A549 (cell line): ENCODE data around the gene SPG11. TPM values are rescaled to one million over a fixed set of nuclear protein-coding genes. Genes with fewer than 3 reads are reported as not detected.

Experiments
- ATAC-seq, 2 experiments: fragments of 200-7000 bp in 1 of 2; fragments of >200 bp in 1 of 2; cut with Nextera tagmentation in 1 of 2; cut with Tn5 transposase in 1 of 2; 3 replicates each; pipeline versions ENCODE4 v1.8.0 to v1.9.1; 2018 to 2020; ENCODE audit warnings: mild to moderate bottlenecking in 1 of 2, moderate library complexity in 1 of 2
- CTCF ChIA-PET: fragments of 300-600 bp; sonication (Branson Sonifier 250); formaldehyde crosslinking; extraction: SDS; loops from one replicate; lab custom pipeline; 2021; ENCODE audit warnings: antibody characterized with exemption, inconsistent platforms; lab: Yijun Ruan, JAX
- POLR2A ChIA-PET: fragments of 350-600 bp; formaldehyde crosslinking; extraction: SDS; loops from one replicate; lab custom pipeline; 2021; ENCODE audit warnings: antibody characterized with exemption, inconsistent platforms; lab: Yijun Ruan, JAX
- DNase-seq, 2 experiments: peaks; one replicate each; pipeline versions ENCODE4 v3.0.0 to v3.0.0-alpha.2; 2011 to 2016; ENCODE audit warnings: low read depth in 1 of 2, low spot score in 1 of 2
- FAIRE-seq: peaks from 2 replicates; lab custom pipeline; 2011; peaks lifted over from hg19 to GRCh38; lab: Jason Lieb, UNC
- H3K27ac ChIP-seq, 2 experiments: fragments of >200 bp; sonication (Bioruptor Twin); formaldehyde crosslinking; 3 replicates each; pipeline ENCODE4 v1.5.1; 2016 to 2017
- H3K4me1 ChIP-seq: fragments of >200 bp; sonication (Bioruptor Twin); formaldehyde crosslinking; 3 replicates; pipeline ENCODE4 v1.6.1; 2016
- H3K4me2 ChIP-seq: fragments of >200 bp; sonication (Bioruptor Twin); formaldehyde crosslinking; 3 replicates; pipeline ENCODE4 v1.6.1; 2016
- H3K4me3 ChIP-seq: fragments of >200 bp; sonication (Bioruptor Twin); formaldehyde crosslinking; 3 replicates; pipeline ENCODE4 v1.5.1; 2016
- H3K9me3 ChIP-seq: fragments of >200 bp; sonication (Bioruptor Twin); formaldehyde crosslinking; 3 replicates; pipeline ENCODE4 v1.6.1; 2016
- BHLHE40 ChIP-seq: IDR thresholded peaks from 2 replicates; pipeline ENCODE4 v1.6.1; 2012; ENCODE audit warnings: low read depth, low read length, inconsistent platforms
- CEBPB ChIP-seq, 2 experiments: fragments of >200 bp in 1 of 2; sonication (Bioruptor Twin) in 1 of 2; formaldehyde crosslinking in 1 of 2; IDR thresholded peaks; 2 replicates each; pipeline ENCODE4 v1.6.1; 2012 to 2016
- CHD2 ChIP-seq: fragments of 150-350 bp; IDR thresholded peaks from 2 replicates; pipeline ENCODE4 v1.6.1; 2014; ENCODE audit warnings: low read length; ENCODE audit not compliant: partially characterized antibody
- CHD4 ChIP-seq: fragments of 200-600 bp; sonication (generic); IDR thresholded peaks from 2 replicates; pipeline ENCODE4 v1.6.1; 2016; ENCODE audit warnings: antibody characterized with exemption, mild to moderate bottlenecking, borderline replicate concordance
- EHMT2 ChIP-seq: fragments of 200-600 bp; sonication (generic); IDR thresholded peaks from 2 replicates; pipeline ENCODE4 v1.6.1; 2016; ENCODE audit warnings: antibody characterized with exemption, low read depth, mild to moderate bottlenecking, moderate library complexity
- ELK1 ChIP-seq: fragments of 150-350 bp; IDR thresholded peaks from 2 replicates; pipeline ENCODE4 v1.6.1; 2014; ENCODE audit warnings: low read depth, mild to moderate bottlenecking, low read length
- FOSB ChIP-seq: fragments of 250-450 bp; sonication (Bioruptor Pico); IDR thresholded peaks from 2 replicates; pipeline ENCODE4 v1.5.0; 2020; ENCODE audit warnings: mild to moderate bottlenecking, moderate library complexity
- HEYL ChIP-seq: fragments of 250-450 bp; sonication (Bioruptor Pico); IDR thresholded peaks from 2 replicates; pipeline ENCODE4 v1.8.0; 2021; ENCODE audit warnings: mild to moderate bottlenecking, moderate library complexity
- JUN ChIP-seq, 2 experiments: fragments of >200 bp; sonication (Bioruptor Twin); formaldehyde crosslinking; IDR thresholded peaks; 2 replicates in 1 of 2; 3 replicates in 1 of 2; pipeline ENCODE4 v1.6.1; 2016 to 2017
- JUNB ChIP-seq: fragments of >200 bp; sonication (Bioruptor Twin); formaldehyde crosslinking; IDR thresholded peaks from 2 replicates; pipeline ENCODE4 v1.6.1; 2016
- MAFK ChIP-seq: fragments of 450-650 bp; IDR thresholded peaks from 2 replicates; pipeline ENCODE4 v1.6.1; 2014; ENCODE audit not compliant: partially characterized antibody
- MYC ChIP-seq: IDR thresholded peaks from 2 replicates; pipeline ENCODE4 v1.6.1; 2012; ENCODE audit warnings: mild to moderate bottlenecking, inconsistent platforms, low read length, improper control_type of control experiment, borderline replicate concordance
- NR3C1 ChIP-seq: fragments of >200 bp; sonication (Bioruptor Twin); formaldehyde crosslinking; IDR thresholded peaks from 3 replicates; pipeline ENCODE4 v1.6.1; 2017
- PHF8 ChIP-seq: fragments of 200-600 bp; sonication (generic); IDR thresholded peaks from 2 replicates; pipeline ENCODE4 v1.6.1; 2016; ENCODE audit warnings: low read depth, mild to moderate bottlenecking, antibody characterized with exemption, moderate library complexity, borderline replicate concordance
- POLR2A ChIP-seq: IDR thresholded peaks from 2 replicates; pipeline ENCODE4 v1.6.1; 2012; ENCODE audit warnings: mild to moderate bottlenecking, low read length
- RARB ChIP-seq: fragments of 250-450 bp; sonication (Bioruptor Pico); IDR thresholded peaks from 2 replicates; pipeline ENCODE4 v1.8.0; 2021; ENCODE audit warnings: mild to moderate bottlenecking, moderate library complexity
- RCOR1 ChIP-seq: fragments of 150-350 bp; IDR thresholded peaks from 2 replicates; pipeline ENCODE4 v1.6.1; 2014; ENCODE audit warnings: antibody characterized with exemption, low read length, low read depth
- SMC3 ChIP-seq: fragments of >200 bp; sonication (Bioruptor Twin); formaldehyde crosslinking; IDR thresholded peaks from 3 replicates; pipeline ENCODE4 v1.6.1; 2018; ENCODE audit warnings: inconsistent platforms
- WGBS: methylation state at CpG from one replicate; pipeline ENCODE4 v1.1.6; 2017; ENCODE audit errors: missing lambda C conversion rate; 5-methylcytosine and 5-hydroxymethylcytosine counted together
- polyA minus RNA-seq: library from RNA; depleted of rRNA, polyadenylated mRNA; stranded (reverse); fragments of >200 nt; gene quantifications from 2 replicates; pipeline ENCODE4 v1.2.3, GENCODE V29; 2011; rRNA and poly(A)+ RNA removed
- polyA plus RNA-seq, 4 experiments: library from polyadenylated mRNA; depleted of rRNA in 3 of 4; stranded (reverse); fragments of >200 nt; fragmentation: RNase III in 1 of 4; extraction: RNeasy Plus Mini Kit Qiagen cat#74134 plus additional on column Dnase treatment in 1 of 4; gene quantifications; 2 replicates in 3 of 4; 3 replicates in 1 of 4; pipeline ENCODE4 v1.2.3, GENCODE V29; 2011 to 2017
- TF ChIP-seq, protein P1 (sequence below): IDR thresholded peaks from 2 replicates; pipeline ENCODE4 v1.6.1; 2012
- TF ChIP-seq, protein P2 (sequence below): fragments of >200 bp; sonication (Bioruptor Twin); formaldehyde crosslinking; IDR thresholded peaks from 2 replicates; pipeline ENCODE4 v1.6.1; 2016
- TF ChIP-seq, protein P3 (sequence below): fragments of 250-450 bp; sonication (Bioruptor Pico); IDR thresholded peaks from 2 replicates; pipeline ENCODE4 v1.5.0; 2021; ENCODE audit warnings: mild to moderate bottlenecking, moderate library complexity, borderline replicate concordance
- TF ChIP-seq, protein P4 (sequence below): fragments of 450-650 bp; IDR thresholded peaks from 2 replicates; pipeline ENCODE4 v1.6.1; 2014; ENCODE audit warnings: antibody characterized with exemption
- TF ChIP-seq, protein P5 (sequence below): fragments of >200 bp; sonication (Bioruptor Twin); formaldehyde crosslinking; IDR thresholded peaks from 3 replicates; pipeline ENCODE4 v1.5.1; 2016
- TF ChIP-seq, protein P6 (sequence below): fragments of 250-450 bp; sonication (Bioruptor Pico); IDR thresholded peaks from 2 replicates; pipeline ENCODE4 v1.5.0; 2020; ENCODE audit warnings: low read depth, mild to moderate bottlenecking, moderate library complexity

The SPG11 gene, protein sequence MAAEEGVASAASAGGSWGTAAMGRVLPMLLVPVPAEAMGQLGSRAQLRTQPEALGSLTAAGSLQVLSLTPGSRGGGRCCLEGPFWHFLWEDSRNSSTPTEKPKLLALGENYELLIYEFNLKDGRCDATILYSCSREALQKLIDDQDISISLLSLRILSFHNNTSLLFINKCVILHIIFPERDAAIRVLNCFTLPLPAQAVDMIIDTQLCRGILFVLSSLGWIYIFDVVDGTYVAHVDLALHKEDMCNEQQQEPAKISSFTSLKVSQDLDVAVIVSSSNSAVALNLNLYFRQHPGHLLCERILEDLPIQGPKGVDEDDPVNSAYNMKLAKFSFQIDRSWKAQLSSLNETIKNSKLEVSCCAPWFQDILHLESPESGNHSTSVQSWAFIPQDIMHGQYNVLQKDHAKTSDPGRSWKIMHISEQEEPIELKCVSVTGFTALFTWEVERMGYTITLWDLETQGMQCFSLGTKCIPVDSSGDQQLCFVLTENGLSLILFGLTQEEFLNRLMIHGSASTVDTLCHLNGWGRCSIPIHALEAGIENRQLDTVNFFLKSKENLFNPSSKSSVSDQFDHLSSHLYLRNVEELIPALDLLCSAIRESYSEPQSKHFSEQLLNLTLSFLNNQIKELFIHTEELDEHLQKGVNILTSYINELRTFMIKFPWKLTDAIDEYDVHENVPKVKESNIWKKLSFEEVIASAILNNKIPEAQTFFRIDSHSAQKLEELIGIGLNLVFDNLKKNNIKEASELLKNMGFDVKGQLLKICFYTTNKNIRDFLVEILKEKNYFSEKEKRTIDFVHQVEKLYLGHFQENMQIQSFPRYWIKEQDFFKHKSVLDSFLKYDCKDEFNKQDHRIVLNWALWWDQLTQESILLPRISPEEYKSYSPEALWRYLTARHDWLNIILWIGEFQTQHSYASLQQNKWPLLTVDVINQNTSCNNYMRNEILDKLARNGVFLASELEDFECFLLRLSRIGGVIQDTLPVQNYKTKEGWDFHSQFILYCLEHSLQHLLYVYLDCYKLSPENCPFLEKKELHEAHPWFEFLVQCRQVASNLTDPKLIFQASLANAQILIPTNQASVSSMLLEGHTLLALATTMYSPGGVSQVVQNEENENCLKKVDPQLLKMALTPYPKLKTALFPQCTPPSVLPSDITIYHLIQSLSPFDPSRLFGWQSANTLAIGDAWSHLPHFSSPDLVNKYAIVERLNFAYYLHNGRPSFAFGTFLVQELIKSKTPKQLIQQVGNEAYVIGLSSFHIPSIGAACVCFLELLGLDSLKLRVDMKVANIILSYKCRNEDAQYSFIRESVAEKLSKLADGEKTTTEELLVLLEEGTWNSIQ (N-terminal part only)
- 26.9 and 33.9 TPM in 2 replicates for polyA plus RNA-seq (2011; rRNA removed)
- polyA plus RNA-seq (2012; cell fraction: cytosol; rRNA removed): 12.6 and 14.4 TPM in 2 replicates
- polyA plus RNA-seq (2012; cell fraction: nucleus; rRNA removed): 35.9 and 40.5 TPM in 2 replicates
- polyA plus RNA-seq (2017; fragmentation: RNase III; extraction: RNeasy Plus Mini Kit Qiagen cat#74134 plus additional on column Dnase treatment): 7.6 to 9.7 TPM (median 8.3 TPM) in 3 replicates
- 77.8 and 82.1 TPM in 2 replicates for polyA minus RNA-seq

- FAIRE-seq (no peak), DNase-seq (peak; percentile 77 to 96), ATAC-seq (peak; percentile 95)
- H3K9me3 ChIP-seq: no peaks in the 10 kb centered on the region
- H3K4me3 ChIP-seq: peak within 1 kb of the TSS; percentile 82
- WGBS: 36% methylated on average over 13 of the region's 53 CpGs
- ChIA-PET POLR2A (interaction anchor here (0.8 to 2.4 kb wide), 8 partner anchors 20 to 126 kb away, joined by 3 to 22 read pairs (median 8); partner anchors contain the start of genes B2M, PATL2 and TRIM69), CTCF (interaction anchor here (0.6 to 5.7 kb wide), 28 partner anchors 10 to 118 kb away, joined by 3 to 46 read pairs (median 4); partner anchors contain the start of genes B2M, PATL2 and TRIM69)
- H3K4me1 ChIP-seq: peaks cover 17% of the 10 kb centered on the region; the same call in 2 of the 3 replicates
- H3K4me2 ChIP-seq: peak within 1 kb of the TSS; percentile 87
- H3K27ac ChIP-seq: peak within 1 kb of the TSS; percentile 98
- no peak for TF ChIP-seq RARB (CRISPR knock-in tag)
- 0 out of 2 replicates have a peak, but pooled peaks have one; percentile 66 for TF ChIP-seq ELK1
- TF ChIP-seq CHD4: no peak
- no peak for TF ChIP-seq MAFK
- no peak for TF ChIP-seq CEBPB (IDR thresholded peaks at IDR 0.05)
- TF ChIP-seq, protein P1, sequence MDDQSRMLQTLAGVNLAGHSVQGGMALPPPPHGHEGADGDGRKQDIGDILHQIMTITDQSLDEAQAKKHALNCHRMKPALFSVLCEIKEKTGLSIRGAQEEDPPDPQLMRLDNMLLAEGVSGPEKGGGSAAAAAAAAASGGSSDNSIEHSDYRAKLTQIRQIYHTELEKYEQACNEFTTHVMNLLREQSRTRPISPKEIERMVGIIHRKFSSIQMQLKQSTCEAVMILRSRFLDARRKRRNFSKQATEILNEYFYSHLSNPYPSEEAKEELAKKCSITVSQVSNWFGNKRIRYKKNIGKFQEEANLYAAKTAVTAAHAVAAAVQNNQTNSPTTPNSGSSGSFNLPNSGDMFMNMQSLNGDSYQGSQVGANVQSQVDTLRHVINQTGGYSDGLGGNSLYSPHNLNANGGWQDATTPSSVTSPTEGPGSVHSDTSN: no peak
- TF ChIP-seq, protein P2, sequence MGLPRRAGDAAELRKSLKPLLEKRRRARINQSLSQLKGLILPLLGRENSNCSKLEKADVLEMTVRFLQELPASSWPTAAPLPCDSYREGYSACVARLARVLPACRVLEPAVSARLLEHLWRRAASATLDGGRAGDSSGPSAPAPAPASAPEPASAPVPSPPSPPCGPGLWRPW: no peak
- TF ChIP-seq JUN (IDR thresholded peaks at IDR 0.05): peak; percentile 74 to 86; a peak in 4 of 5 replicates
- TF ChIP-seq, protein P3, sequence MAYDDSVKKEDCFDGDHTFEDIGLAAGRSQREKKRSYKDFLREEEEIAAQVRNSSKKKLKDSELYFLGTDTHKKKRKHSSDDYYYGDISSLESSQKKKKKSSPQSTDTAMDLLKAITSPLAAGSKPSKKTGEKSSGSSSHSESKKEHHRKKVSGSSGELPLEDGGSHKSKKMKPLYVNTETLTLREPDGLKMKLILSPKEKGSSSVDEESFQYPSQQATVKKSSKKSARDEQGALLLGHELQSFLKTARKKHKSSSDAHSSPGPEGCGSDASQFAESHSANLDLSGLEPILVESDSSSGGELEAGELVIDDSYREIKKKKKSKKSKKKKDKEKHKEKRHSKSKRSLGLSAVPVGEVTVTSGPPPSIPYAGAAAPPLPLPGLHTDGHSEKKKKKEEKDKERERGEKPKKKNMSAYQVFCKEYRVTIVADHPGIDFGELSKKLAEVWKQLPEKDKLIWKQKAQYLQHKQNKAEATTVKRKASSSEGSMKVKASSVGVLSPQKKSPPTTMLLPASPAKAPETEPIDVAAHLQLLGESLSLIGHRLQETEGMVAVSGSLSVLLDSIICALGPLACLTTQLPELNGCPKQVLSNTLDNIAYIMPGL (CRISPR knock-in tag): no peak
- TF ChIP-seq FOSB (CRISPR knock-in tag): no peak
- peak; percentile 96; the same call in 1 of the 2 replicates for TF ChIP-seq PHF8
- TF ChIP-seq JUNB: no peak
- no peak for TF ChIP-seq RCOR1
- TF ChIP-seq EHMT2: no peak
- TF ChIP-seq, protein P4, sequence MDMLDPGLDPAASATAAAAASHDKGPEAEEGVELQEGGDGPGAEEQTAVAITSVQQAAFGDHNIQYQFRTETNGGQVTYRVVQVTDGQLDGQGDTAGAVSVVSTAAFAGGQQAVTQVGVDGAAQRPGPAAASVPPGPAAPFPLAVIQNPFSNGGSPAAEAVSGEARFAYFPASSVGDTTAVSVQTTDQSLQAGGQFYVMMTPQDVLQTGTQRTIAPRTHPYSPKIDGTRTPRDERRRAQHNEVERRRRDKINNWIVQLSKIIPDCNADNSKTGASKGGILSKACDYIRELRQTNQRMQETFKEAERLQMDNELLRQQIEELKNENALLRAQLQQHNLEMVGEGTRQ: peak; percentile 81
- peak; percentile 76 for TF ChIP-seq SMC3
- no peak for TF ChIP-seq NR3C1
- TF ChIP-seq, protein P5, sequence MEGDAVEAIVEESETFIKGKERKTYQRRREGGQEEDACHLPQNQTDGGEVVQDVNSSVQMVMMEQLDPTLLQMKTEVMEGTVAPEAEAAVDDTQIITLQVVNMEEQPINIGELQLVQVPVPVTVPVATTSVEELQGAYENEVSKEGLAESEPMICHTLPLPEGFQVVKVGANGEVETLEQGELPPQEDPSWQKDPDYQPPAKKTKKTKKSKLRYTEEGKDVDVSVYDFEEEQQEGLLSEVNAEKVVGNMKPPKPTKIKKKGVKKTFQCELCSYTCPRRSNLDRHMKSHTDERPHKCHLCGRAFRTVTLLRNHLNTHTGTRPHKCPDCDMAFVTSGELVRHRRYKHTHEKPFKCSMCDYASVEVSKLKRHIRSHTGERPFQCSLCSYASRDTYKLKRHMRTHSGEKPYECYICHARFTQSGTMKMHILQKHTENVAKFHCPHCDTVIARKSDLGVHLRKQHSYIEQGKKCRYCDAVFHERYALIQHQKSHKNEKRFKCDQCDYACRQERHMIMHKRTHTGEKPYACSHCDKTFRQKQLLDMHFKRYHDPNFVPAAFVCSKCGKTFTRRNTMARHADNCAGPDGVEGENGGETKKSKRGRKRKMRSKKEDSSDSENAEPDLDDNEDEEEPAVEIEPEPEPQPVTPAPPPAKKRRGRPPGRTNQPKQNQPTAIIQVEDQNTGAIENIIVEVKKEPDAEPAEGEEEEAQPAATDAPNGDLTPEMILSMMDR: peak; percentile 64
- TF ChIP-seq MYC: no peak
- TF ChIP-seq BHLHE40: no peak
- peak; percentile 94 for TF ChIP-seq POLR2A
- peak; percentile 75; the same call in 1 of the 2 replicates for TF ChIP-seq HEYL (CRISPR knock-in tag)
- TF ChIP-seq, protein P6, sequence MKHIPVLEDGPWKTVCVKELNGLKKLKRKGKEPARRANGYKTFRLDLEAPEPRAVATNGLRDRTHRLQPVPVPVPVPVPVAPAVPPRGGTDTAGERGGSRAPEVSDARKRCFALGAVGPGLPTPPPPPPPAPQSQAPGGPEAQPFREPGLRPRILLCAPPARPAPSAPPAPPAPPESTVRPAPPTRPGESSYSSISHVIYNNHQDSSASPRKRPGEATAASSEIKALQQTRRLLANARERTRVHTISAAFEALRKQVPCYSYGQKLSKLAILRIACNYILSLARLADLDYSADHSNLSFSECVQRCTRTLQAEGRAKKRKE (CRISPR knock-in tag): no peak
- no peak for TF ChIP-seq CHD2
Observed at GRCh38 chr15:44663410-44664308, at the start of gene SPG11. Gene SPG11 (minus strand): TSS chr15:44663662. CDS start chr15:44663647, 15 bp downstream.
